Activated T-helper 17 cell treated with anti-CD3 and anti-CD28 coated beads, Interleukin-2, amount 50 U/mL, for 72 hours (primary cell): ENCODE results near the gene HSF2. TPM values are rescaled to one million over a fixed set of nuclear protein-coding genes. Genes with fewer than 3 reads are reported as not detected.

Source experiments
- ATAC-seq: fragments of 150-1000 bp; cut with Tn5 transposase; replicated peaks from 2 replicates; pipeline ENCODE4 v1.10.0; 2021; ENCODE audit warnings: mild to moderate bottlenecking, moderate library complexity
- H3K27ac Mint-ChIP-seq: one replicate; pipeline ENCODE4 v1.8.0; 2022; ENCODE audit warnings: mixed read lengths
- H3K27me3 Mint-ChIP-seq: one replicate; pipeline ENCODE4 v1.8.0; 2022; ENCODE audit warnings: mixed read lengths
- H3K36me3 Mint-ChIP-seq: one replicate; pipeline ENCODE4 v1.8.0; 2022; ENCODE audit warnings: low read depth, mild to moderate bottlenecking, mixed read lengths
- H3K4me1 Mint-ChIP-seq: one replicate; pipeline ENCODE4 v1.8.0; 2022; ENCODE audit warnings: mixed read lengths
- H3K4me3 Mint-ChIP-seq: one replicate; pipeline ENCODE4 v1.8.0; 2022; ENCODE audit warnings: mild to moderate bottlenecking, mixed read lengths
- H3K9me3 Mint-ChIP-seq: one replicate; pipeline ENCODE4 v1.8.0; 2022; ENCODE audit warnings: mixed read lengths
- total RNA-seq, 2 donors: library from RNA; stranded (reverse); gene quantifications; one replicate each; pipeline ENCODE4 v1.2.3, GENCODE V29; 2022

HSF2 gene
- 10 to 100 TPM; 11.6 to 14.0 TPM for total RNA-seq

DNA sequence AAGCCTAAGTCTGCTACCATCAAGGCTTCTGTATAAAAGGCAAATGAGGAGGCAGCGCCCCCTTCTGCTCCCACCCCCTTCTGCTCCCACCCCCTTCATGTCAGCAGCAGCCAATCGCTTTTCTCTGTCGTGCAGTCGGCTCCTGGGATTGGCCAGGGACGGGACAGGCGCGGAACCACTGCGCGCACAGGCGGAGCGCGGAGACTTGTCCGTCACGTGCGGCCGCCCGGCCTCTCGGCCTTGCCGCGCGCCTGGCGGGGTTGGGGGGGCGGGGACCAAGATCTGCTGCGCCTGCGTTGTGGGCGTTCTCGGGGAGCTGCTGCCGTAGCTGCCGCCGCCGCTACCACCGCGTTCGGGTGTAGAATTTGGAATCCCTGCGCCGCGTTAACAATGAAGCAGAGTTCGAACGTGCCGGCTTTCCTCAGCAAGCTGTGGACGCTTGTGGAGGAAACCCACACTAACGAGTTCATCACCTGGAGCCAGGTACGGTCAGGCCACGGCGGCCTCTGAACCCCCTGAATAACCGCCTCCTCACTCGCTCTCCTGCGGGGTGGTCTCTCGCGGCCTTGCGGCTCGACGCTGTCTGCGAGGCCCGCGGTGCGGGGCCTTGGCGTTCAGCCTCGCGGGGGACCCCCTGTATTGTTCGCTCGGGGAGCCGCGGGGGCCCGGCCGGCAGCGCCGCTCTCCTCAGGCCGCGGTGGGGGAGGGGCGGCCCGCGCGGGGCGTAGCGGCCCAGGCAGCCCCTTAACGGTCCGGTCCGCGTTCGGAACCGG lies at the start of gene HSF2:
TSS of gene HSF2 (plus strand) at position 305 of the 773 bp plus-strand sequence. CDS start at position 391, 86 bp downstream.
- Mint-ChIP-seq H3K4me3 (peak within 1 kb of the TSS; percentile 88), H3K36me3 (peaks cover 6% of the 10 kb centered on the region), H3K9me3 (no peaks in the 10 kb centered on the region), H3K27me3 (no peaks in the 10 kb centered on the region), H3K27ac (peak within 1 kb of the TSS; percentile 91), H3K4me1 (peaks cover 12% of the 10 kb centered on the region)
- peak; percentile 97 for ATAC-seq

DNA sequence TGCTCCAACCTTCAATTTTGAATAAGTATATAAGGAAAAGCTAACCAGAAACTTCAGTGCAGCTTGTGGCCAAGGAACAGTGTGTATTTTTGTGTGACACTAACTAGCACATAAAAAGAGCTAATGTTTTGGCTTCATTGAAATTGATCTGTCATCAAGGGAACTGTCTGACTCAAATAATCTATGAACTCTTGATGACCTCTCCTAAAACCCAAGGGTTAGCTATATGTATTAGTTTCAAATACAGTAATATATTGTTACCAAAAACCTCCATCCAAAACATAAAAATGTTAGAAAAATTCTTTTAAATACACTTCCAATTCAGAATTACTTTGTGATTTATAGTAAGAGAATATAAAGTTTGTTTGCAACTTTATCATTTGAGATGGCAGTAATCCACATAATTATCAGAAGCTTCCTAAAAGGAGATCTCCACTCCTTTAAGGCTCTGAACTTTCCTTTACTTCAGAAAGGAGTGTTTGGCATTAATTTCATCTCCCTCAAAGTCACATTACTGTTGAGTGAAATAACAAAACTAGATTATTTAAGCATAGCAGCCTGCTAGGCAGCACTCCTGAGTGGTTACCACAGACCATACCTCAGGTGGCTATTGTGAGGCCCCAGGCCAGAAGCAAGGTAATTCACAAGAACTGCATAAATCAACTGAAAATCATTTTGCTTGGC lies 46.3 kb upstream of the HSF2 start:
- Mint-ChIP-seq H3K27me3 (peaks cover 23% of the 10 kb centered on the region), H3K4me3 (no peak overlapping the region), H3K36me3 (no peaks in the 10 kb centered on the region), H3K4me1 (no peaks in the 10 kb centered on the region), H3K27ac (no peak overlapping the region), H3K9me3 (no peaks in the 10 kb centered on the region)
- ATAC-seq: no peak

DNA sequence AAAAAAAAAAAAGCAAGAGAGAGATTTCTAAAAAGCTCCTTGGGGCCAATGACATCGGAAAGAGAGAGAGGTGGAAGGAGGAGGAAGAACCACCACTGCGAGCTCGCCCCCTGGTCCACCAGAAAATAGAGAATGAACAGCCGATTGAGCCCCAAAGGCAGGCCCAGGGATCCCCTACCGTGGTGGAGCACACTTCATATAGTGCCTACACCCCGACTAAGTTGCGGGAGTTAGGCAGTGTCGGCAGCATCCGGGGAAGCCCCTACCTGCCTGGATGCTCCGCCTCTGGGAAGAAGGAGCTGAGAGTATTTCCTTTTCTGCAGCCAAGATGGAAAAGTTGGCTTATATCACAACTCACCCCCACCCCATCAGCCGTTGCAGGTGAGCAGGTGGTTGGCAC lies 38.6 kb upstream of the HSF2 start:
- no peak overlapping the region for H3K27ac Mint-ChIP-seq
- H3K36me3 Mint-ChIP-seq: no peaks in the 10 kb centered on the region
- no peaks in the 10 kb centered on the region for H3K4me1 Mint-ChIP-seq

DNA sequence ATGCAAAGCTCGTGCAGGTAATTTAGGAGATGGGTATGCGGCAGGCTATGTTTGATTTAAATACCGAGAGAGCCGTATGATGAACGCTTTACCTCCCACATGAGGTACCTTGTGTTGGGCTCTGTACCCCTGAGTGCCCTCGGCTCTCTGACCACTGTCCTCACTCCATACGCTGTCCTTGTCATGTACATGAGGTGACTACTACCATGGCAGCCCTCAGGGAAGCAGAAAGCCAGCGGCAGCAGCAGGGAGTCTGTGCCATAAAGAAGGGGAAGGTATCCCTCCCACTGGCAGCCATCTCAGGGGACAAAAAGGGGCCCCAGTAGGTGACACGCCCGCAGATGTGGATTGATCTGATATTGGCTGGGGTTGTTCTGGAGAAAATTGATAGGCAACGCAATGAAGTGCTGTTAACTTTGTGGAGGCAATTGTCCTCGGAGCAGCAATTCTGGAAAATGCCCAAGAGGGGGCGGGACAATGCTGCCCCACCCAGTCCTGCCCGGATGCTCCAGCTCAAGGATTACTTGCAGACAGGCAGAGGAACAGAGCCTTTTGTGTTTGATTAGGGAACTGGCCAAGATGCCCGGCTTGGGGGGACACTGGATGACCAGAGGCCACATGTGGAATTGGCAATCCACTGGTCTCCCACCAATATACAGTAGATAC lies 38.0 kb upstream of the HSF2 start:
- no peaks in the 10 kb centered on the region for H3K9me3 Mint-ChIP-seq
- peaks cover 4% of the 10 kb centered on the region for H3K27me3 Mint-ChIP-seq
- no peak overlapping the region for H3K27ac Mint-ChIP-seq
- H3K4me3 Mint-ChIP-seq: no peak overlapping the region
- ATAC-seq: no peak
- no peaks in the 10 kb centered on the region for H3K36me3 Mint-ChIP-seq
- no peaks in the 10 kb centered on the region for H3K4me1 Mint-ChIP-seq

More for the DNA sequence above, 38.6 kb upstream of the HSF2 start:
- H3K4me3 Mint-ChIP-seq: no peak overlapping the region
- no peak for ATAC-seq
- H3K27me3 Mint-ChIP-seq: peaks cover 4% of the 10 kb centered on the region
- no peaks in the 10 kb centered on the region for H3K9me3 Mint-ChIP-seq

DNA sequence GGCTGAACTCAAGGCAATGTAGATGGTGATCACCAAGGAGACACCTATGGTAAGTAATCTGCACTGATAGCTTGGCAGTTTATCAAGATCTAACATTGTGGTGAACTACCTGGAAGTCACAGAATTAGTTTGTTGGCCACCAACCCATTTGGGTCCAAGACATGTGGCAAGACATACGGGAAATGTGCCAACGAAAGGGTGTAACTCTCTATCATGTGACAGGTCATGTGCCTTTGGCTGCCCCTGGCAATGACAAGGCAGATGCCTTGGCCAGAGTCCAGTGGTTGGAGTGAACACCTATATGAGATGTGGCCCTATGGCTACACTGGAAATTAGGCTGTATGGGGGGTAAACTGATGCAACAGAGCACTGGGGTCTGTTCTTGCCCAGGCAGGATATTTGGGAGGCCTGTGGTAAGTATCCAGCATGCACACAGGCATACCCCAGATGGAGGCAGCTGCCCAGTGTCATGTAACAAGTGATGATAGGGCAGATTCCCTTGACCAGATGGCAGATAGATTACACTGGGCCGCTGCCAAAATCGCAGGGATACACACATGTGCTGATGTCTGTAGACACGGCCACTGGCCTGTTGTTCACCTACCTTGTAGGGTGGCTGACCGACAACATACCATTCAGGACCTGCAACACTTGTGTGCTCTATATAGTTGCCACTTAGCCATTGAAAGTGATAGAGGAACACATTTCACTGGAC lies 35.5 kb upstream of the HSF2 start:
- no peaks in the 10 kb centered on the region for H3K4me1 Mint-ChIP-seq
- no peak overlapping the region for H3K4me3 Mint-ChIP-seq
- H3K27me3 Mint-ChIP-seq: no peaks in the 10 kb centered on the region
- H3K9me3 Mint-ChIP-seq: no peaks in the 10 kb centered on the region
- no peak for ATAC-seq
- H3K36me3 Mint-ChIP-seq: no peaks in the 10 kb centered on the region
- no peak overlapping the region for H3K27ac Mint-ChIP-seq

- no peak for ATAC-seq
- Mint-ChIP-seq H3K4me1 (no peaks in the 10 kb centered on the region), H3K36me3 (no peaks in the 10 kb centered on the region), H3K4me3 (no peak overlapping the region), H3K9me3 (no peaks in the 10 kb centered on the region), H3K27me3 (no peaks in the 10 kb centered on the region), H3K27ac (no peak overlapping the region)
These were observed 33.6 kb upstream of the HSF2 start for GRCh38 chr6:122365775-122366403.

- Mint-ChIP-seq H3K4me3 (no peak overlapping the region), H3K27ac (no peak overlapping the region), H3K9me3 (no peaks in the 10 kb centered on the region), H3K4me1 (no peaks in the 10 kb centered on the region), H3K36me3 (no peaks in the 10 kb centered on the region), H3K27me3 (no peaks in the 10 kb centered on the region)
- ATAC-seq: no peak
These were observed 32.3 kb upstream of the HSF2 start for GRCh38 chr6:122367171-122367570.

DNA sequence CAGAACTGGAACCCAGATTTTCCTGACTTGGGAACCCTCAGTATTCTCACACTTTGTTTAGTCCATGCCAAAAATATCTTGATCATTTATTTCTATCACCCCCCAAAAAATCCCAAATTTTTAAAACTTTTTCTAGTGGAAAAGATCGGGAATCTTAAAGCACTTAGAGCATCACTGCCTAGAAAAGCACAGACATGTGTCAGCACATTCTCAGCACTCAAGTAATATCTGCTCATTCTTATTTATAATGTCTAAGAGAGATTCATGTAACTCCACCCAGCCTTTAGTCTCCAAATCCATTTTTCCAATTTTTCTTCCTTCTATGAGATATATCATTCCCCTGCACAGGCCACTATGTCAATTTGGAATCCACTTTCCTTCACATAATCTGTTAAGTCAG lies 29.9 kb upstream of the HSF2 start:
- H3K36me3 Mint-ChIP-seq: no peaks in the 10 kb centered on the region
- H3K9me3 Mint-ChIP-seq: no peaks in the 10 kb centered on the region
- no peak for ATAC-seq

DNA sequence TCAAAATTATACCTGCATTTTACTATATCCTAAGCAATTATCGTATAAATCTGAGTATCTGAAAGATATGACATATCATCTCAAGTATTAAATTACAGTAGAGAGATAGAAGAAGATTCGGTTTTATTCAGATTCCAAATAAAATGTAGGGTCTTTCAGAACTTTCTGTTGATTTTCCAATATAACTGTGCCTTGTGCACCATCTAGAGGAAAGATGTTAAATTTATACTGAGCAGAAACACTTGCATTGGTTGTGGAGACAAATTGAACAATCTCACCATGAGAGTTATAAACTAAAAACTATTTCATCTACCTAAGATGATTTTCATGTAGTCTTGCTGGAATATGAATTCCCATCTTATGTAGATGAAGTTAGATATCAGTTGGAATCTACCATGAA lies 26.8 kb upstream of the HSF2 start:
- no peak for ATAC-seq
- no peaks in the 10 kb centered on the region for H3K36me3 Mint-ChIP-seq
- H3K9me3 Mint-ChIP-seq: no peaks in the 10 kb centered on the region
- peaks cover 15% of the 10 kb centered on the region for H3K4me1 Mint-ChIP-seq
- no peak overlapping the region for H3K27ac Mint-ChIP-seq
- no peak overlapping the region for H3K4me3 Mint-ChIP-seq
- H3K27me3 Mint-ChIP-seq: peaks cover 10% of the 10 kb centered on the region

More for the DNA sequence above, 29.9 kb upstream of the HSF2 start:
- no peak overlapping the region for H3K27ac Mint-ChIP-seq
- peaks cover 1% of the 10 kb centered on the region for H3K27me3 Mint-ChIP-seq
- H3K4me3 Mint-ChIP-seq: no peak overlapping the region
- peaks cover 2% of the 10 kb centered on the region for H3K4me1 Mint-ChIP-seq

- no peak overlapping the region for H3K27ac Mint-ChIP-seq
- ATAC-seq: peak; percentile 61
These were observed 25.1 kb upstream of the HSF2 start for GRCh38 chr6:122374307-122374706.

GRCh38 chr6:122376246-122376645 lies 23.2 kb upstream of the HSF2 start:
- Mint-ChIP-seq H3K36me3 (no peaks in the 10 kb centered on the region), H3K4me3 (no peak overlapping the region), H3K9me3 (no peaks in the 10 kb centered on the region), H3K27me3 (peaks cover 14% of the 10 kb centered on the region), H3K27ac (no peak overlapping the region), H3K4me1 (peaks cover 15% of the 10 kb centered on the region)
- no peak for ATAC-seq

More at GRCh38 chr6:122374307-122374706, 25.1 kb upstream of the HSF2 start:
- Mint-ChIP-seq H3K4me3 (no peak overlapping the region), H3K36me3 (no peaks in the 10 kb centered on the region), H3K4me1 (peaks cover 15% of the 10 kb centered on the region), H3K27me3 (peaks cover 10% of the 10 kb centered on the region), H3K9me3 (no peaks in the 10 kb centered on the region)

GRCh38 chr6:122381494-122382265 lies 17.8 kb upstream of the HSF2 start:
- Mint-ChIP-seq H3K27me3 (peaks cover 7% of the 10 kb centered on the region), H3K4me3 (no peak overlapping the region), H3K27ac (no peak overlapping the region), H3K36me3 (no peaks in the 10 kb centered on the region), H3K9me3 (no peaks in the 10 kb centered on the region), H3K4me1 (peaks cover 2% of the 10 kb centered on the region)
- ATAC-seq: peak; percentile 77

GRCh38 chr6:122385857-122386612 lies 13.4 kb upstream of the HSF2 start:
- no peak overlapping the region for H3K27ac Mint-ChIP-seq
- H3K4me1 Mint-ChIP-seq: no peaks in the 10 kb centered on the region
- H3K9me3 Mint-ChIP-seq: no peaks in the 10 kb centered on the region
- H3K36me3 Mint-ChIP-seq: no peaks in the 10 kb centered on the region
- peaks cover 14% of the 10 kb centered on the region for H3K27me3 Mint-ChIP-seq
- no peak for ATAC-seq
- no peak overlapping the region for H3K4me3 Mint-ChIP-seq
